GM21576 (cell line): Measurements from ENCODE around the gene GPR89A.
A peak's percentile ranks its signal among the peaks of the same experiment; 100 is the strongest.
"Not testable (repeated sequence)": the region's sequence is repeated elsewhere in the genome, so short reads cannot be mapped to it uniquely, and the experiment has no call there.

Source experiments
- ATAC-seq: cut with Tn5 transposase; IDR thresholded peaks from one replicate; pipeline ENCODE4 v1.9.1; 2021; ENCODE audit warnings: mild to moderate bottlenecking, moderate library complexity; ENCODE audit not compliant: unreplicated experiment

The GPR89A gene

GRCh38 chr1:145607833-145608733, at the start of gene GPR89A:
Gene GPR89A, plus strand, starts transcription at chr1:145607988. Its CDS starts 146 bp downstream, at chr1:145608134.
- ATAC-seq = peak; percentile 91

DNA sequence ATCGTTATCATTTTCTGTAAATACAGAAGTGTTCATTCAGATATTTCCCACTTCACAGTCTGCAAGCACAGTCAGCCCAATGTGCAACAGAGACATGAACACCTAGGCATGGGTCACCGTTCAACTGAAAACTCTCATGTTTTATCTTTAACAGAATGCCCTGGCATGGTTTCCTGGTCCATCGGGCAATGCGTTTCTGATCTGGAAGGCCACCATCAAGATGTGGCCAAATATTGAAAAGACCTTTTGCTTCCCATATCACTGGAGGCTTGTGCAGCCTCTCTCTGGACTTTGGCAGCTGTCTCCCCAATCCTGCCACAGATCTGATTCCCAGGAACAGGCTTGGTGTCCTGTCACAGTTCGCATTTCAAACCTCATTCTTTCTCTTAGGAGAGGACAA, 21.0 kb upstream of the GPR89A start:
- not testable (repeated sequence) for ATAC-seq

- not testable (repeated sequence) for ATAC-seq
These were observed 17.0 kb upstream of the GPR89A start for GRCh38 chr1:145590806-145591205.

DNA sequence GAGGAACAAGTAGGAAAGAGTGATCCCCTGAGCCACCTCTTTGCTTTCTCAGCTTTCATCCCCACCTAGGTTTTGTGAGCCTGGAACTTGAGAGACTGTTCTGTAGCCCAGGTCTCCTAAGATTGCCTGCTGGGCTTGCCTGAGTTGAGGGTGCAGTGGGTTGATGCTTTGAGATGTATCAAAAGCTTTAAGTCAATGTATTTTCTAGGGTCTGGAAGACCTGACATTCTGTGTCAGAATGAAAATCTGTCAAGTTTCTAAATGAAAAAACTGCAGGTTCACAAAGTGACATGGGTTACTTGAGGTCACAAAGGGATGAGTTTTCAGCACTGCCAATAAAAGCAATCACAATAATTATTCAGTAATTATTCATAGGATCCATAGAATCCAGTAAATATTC, 15.4 kb upstream of the GPR89A start:
- not testable (repeated sequence) for ATAC-seq

DNA sequence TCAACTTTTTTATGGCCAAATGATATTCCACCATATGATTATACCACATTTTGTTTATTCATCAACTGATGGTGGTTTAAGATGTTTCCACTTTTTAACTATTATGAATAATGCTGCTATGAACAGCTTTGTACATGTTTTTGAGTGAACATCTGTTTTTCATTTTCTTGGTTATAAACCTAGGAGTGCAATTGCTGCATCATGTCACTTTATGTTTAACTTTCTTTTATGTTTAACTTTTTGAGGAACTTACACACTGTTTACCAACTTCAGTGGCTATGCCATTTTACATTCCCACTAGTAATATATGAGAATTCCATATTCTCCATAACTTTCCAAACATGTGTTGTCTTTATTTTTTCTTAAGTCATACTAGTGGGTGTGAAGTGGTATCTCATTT, 12.4 kb upstream of the GPR89A start:
- ATAC-seq = not testable (repeated sequence)

DNA sequence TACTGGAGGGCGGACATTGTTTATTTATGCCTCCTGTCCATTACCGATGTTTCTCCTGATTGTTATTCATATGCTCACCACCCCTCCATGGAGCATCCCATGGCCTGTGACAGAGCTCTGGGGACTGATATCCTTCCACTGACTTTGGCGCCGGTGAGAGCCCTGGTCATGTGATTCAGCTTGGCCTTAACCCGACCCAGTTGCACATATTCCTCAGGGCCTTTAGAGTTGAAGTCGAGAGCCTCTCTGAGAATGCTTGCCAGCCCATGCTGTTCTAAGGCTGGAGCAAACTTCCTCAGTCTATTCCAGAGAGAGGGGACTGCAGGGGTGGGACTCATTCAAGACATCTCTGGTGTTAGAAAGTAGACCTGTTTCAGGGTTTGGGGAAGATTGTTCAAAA, 11.6 kb upstream of the GPR89A start:
- not testable (repeated sequence) for ATAC-seq

- not testable (repeated sequence) for ATAC-seq
These were observed 8.4 kb upstream of the GPR89A start for GRCh38 chr1:145599426-145599825.

DNA sequence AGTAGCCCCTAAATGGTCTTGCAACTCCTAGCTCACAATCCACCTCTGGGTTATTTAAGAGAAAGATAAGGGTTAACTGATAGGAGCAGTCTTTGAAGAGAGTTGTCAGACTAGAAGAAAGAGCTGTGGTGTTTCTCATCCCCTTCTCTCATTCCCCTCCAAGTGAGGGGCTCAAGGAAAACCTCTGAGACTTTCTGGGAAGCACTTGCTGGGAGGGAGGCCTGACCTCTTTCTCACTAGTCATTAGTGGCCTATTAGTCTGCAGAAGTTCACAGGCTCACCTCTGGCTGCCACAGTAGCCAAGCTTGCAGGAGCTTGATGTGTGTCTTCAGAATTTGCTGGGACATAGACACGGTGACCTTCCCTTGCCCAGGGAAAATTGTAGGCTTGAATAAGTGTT, 6.2 kb upstream of the GPR89A start:
- no peak for ATAC-seq

GRCh38 chr1:145606840-145607239, 948 bp upstream of the GPR89A start:
- not testable (repeated sequence) for ATAC-seq

DNA sequence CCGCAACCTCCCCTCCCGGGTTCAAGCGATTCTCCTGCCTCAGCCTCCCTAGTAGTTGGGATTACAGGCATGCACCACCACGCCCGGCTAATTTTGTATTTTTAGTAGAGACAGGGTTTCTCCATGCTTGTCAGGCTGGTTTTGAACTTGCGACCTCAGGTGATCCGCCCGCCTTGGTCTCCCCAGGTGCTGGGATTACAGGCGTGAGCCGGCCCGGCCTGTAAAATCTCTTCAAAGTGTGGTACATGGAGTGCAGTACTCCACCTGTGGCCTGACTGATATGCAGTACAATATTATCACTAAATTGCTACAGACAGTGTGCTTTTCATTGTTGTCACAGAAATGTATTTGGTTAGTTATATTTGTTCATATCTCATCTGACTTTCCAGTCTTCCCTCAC, 499 bp upstream of the GPR89A start:
- ATAC-seq = not testable (repeated sequence)

GRCh38 chr1:145610744-145611143, 3.0 kb downstream of the GPR89A start:
- ATAC-seq = not testable (repeated sequence)

GRCh38 chr1:145620073-145620472, 12.3 kb downstream of the GPR89A start:
- ATAC-seq = not testable (repeated sequence)

DNA sequence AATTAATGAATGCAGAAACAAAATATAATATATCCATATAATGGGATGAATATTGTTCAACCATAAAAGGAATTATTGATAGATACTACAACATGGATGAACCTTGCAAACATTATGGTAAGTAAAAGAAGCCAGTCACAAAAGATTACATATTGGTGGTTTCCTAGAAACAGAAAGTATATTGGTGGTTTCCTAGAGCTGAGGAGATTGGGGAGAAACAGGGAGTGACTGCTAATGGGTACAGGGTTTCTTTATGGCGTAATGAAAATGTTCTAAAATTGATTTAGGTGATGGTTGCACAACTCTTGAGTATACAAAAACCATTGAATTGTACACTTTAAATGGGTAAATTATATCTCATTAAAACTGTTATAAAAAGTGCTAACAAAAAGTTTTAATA, 14.4 kb downstream of the GPR89A start:
- not testable (repeated sequence) for ATAC-seq

DNA sequence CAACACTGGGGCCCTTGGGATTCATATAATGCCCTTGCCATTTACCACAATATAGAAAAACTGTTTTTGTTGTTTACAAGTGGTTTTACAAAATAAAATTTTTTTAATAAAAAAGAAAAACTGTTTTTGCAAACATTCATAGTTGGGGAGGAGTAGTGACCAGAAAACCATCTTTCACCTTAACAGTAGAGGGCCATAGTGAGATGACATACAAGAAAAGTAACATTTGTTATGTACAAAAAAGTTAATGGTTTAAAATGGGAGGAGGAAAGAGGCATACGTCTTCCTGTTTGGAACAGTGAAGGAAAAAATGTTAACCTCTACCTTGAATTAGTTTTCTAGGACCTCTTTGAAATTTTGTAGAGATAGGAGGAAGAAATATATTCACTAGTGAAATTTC, 28.4 kb downstream of the GPR89A start:
- not testable (repeated sequence) for ATAC-seq

DNA sequence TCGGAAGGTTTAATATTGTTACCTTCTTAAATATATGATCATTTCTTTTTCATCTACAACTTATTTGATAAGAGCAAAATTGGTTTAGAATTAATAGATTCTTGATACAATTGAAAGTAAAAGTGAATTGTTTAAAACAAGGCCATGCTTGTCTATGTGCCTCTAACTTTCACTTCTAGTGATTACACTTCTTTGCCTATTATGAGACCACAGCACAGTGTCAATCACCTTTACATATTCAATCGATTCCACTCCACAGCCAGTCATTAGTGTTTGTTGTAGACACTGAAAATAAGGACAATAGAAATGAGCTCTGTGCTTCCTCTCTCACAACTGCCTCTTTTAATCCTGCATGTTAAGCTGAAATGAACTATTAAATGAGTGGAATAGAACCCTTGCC, 34.1 kb downstream of the GPR89A start:
- not testable (repeated sequence) for ATAC-seq

GRCh38 chr1:145643990-145644389, 36.2 kb downstream of the GPR89A start:
- not testable (repeated sequence) for ATAC-seq

DNA sequence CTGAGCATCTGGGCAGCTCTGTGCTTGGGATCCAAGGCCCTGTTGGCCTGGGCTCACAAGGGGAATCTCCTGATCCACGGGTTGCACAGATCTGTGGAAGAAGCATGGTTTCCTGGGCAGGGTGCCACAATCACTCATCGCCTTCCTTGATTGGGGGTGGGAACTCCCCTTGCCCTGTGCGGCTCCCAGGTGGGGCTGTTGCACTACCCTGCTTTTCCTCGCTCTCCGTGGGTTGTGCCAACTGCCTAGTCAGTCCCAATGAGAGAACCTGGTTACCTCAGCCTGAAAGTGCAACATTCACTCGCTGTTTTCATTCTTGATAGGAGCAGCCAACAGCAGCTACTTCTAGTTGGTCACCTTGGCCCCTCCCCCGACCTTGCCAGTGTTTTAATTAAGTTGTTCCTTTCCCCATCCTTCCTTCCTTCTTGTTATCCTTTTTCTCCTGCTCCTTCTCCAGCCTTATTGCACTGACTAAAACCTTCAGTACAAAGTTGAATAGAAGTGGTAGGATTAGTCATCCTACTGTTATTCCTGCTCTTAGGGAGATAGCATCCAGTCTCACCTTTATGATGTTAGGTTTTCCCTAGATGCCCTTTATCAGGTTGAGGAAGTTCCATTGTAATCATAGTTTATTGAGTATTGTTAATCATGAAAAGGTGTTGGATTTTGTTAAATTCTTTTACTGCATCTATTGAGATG, 48.6 kb downstream of the GPR89A start:
- ATAC-seq = not testable (repeated sequence)

- ATAC-seq = not testable (repeated sequence)
These were observed 54.7 kb downstream of the GPR89A start for GRCh38 chr1:145662502-145662901.

DNA sequence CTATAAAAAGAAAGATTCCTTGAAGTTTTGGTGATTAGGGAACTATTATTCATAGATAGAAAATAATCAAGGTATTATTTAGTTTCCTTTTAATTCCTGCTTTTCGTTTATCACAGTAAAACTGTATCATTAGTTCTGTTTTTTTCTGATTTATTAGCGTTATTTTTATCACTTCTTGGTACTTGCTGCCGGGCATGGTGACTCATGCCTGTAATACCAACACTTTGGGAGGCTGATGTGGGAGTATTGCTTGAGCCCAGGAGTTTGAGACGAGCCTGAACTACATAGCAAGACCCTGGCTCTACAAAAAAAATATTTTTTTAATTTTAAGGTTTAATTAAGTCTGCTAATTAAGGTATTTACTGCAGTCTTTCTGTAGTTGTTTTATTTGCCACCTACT, 57.2 kb downstream of the GPR89A start:
- not testable (repeated sequence) for ATAC-seq

- ATAC-seq = not testable (repeated sequence)
These were observed 63.4 kb downstream of the GPR89A start for GRCh38 chr1:145670995-145671745.

- not testable (repeated sequence) for ATAC-seq
These were observed 65.4 kb downstream of the GPR89A start for GRCh38 chr1:145673217-145673616.
